HG03196 (cell line): ENCODE data around the gene FAM72B.
"Not testable (repeated sequence)": the region's sequence is repeated elsewhere in the genome, so short reads cannot be mapped to it uniquely, and the experiment has no call there.

Source experiments
- ATAC-seq: cut with Tn5 transposase; IDR thresholded peaks from one replicate; pipeline ENCODE4 v1.9.1; 2021; ENCODE audit not compliant: unreplicated experiment

Gene FAM72B

DNA sequence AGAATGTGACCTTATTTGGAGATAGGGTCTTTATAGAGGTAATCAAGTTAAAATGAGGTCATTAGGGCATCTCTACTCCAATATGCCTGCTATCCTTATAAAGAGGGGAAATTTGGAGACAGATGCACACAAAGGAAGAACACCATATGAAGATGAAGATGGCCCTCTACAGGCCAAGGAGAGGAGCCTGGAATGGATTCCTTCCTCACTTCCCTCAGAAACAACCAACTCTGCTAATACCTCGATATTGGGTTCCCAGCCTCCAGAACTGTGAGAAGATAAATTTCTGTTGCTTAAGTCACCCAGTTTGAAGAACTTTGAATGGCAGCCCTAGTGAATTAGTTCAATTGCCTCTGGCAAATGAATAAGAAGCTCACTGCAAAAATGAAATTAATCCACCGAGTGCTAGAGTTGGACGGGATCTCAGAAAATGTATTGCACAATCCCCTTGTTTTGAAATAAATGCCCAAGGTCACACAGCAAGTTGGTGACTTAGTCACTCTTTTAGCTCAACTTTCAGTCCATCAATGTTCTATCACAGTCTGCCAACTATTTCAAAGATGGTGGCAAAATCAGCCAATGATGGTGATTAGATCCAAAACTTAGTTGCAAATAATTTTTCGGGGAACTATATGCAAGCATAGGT is 27.1 kb downstream of the FAM72B start:
- not testable (repeated sequence) for ATAC-seq

DNA sequence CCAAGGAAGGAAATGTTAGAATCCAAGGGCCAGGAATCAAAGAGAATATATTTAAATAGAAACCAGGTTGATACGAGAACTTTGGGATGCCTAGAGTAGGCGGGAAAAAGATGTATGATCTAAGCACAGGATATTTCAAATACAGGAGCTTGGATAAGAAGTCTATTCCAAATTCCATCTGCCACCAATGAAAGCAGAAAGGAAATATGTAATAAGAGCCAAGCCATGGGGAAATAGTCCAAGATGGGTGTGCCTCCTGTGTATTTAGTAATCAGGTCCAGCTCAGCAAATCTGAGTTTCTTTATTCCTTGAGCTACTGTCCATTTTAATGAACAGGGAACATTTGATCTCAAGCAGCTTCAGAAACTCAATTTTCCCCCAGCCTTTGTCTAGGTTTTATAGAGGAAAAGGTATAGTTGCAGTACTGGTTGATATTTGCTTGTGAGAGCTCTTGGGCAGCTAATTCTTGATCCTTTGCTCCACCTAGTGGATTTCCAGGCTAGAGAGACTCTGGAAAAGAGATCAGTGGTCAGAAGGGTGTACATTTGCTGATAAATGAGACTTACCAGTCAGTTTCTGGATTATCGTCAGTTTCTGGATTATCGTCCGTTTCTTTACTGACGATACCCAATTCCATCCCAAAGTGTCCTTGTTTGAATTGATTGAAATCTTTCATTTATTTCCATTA is 28.3 kb downstream of the FAM72B start:
- ATAC-seq, result not testable (repeated sequence)

DNA sequence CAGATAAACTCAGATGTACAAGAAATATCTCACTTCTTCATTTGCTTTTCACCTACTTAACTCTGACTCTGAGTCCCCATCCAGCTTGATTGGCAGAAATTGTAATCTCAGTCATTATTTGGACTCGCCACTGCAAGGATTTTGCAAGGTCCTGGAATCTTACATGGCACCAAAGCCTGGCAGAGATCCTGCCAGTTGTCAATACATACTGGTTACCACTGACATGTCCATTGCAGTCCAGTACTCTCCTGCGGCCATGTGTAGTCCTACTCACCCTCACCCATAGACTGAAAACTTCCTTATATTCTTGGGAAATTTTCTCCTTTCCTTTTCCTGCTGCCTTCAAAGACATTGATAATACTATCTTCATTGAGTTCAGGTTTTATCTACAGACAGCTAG is 29.3 kb downstream of the FAM72B start:
- ATAC-seq, result not testable (repeated sequence)

DNA sequence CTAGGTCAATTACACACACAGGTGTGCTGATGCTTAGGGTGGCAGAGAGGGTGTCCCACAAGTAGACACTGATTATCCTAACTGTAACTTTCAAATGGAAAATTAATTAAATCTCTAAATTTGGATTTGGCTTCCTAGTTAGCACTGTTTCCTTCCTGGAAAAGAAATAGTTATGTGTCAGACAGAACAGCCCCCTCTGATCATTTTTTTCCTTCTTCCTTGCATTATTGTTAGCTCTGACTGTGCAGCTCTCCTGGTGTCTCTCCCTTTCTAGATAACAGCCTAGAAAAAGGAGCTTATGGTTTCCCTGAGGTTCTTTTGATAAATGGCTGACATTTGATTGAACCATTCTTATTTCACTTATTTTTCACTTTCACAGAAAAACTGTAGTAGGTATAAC is 31.4 kb downstream of the FAM72B start:
- ATAC-seq, result not testable (repeated sequence)

DNA sequence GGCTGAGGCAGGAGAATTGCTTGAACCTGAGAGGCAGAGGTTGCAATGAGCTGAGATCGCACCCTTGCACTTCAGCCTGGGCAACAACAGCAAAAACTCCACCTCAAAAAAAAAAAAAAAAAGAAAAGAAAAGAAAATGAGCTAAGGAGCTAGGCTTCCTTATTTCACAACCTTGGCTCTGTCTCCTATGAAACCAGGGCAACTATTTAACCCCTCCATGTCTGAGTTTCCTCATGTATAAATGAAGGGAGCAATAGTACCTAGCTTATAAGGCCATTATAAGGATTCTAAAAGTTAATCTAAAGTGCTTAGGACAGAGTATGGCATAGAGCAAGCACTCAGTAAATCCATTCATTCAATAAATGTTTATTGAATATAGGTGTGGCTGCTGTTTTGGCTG is 32.8 kb downstream of the FAM72B start:
- not testable (repeated sequence) for ATAC-seq

DNA sequence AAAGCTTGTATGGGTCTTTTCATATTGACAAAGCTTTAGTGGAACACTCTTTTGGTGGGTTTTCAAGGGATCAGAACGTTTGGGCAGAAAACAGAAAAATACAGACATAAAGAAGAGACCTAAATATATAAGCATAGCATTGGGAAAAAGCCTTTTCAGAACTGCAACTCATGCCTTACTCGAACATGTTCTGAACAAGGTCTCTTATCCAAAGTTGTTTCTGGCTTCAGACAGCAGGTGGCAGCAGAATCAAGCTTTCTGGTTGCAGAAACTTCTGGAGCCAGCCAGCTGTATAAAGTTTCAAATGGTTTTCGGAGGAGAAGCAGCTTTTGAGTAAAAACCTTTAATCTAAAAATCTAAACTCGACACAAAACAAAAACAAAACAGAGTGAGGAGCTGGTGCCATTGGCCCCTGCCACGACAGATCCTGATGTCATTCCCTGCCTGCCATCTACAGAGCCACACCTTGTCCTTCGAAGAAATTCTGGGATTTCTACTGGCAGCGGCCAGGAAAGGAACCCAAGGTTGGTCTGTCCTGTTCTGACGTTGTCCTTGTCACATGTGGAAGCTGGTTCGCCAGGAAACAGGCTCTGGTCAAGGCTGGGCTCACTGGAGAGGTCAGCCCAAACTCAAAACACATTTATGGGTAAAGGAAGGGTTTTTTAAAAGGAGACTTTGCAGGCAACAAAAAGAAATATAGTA is 35.5 kb downstream of the FAM72B start:
- not testable (repeated sequence) for ATAC-seq

DNA sequence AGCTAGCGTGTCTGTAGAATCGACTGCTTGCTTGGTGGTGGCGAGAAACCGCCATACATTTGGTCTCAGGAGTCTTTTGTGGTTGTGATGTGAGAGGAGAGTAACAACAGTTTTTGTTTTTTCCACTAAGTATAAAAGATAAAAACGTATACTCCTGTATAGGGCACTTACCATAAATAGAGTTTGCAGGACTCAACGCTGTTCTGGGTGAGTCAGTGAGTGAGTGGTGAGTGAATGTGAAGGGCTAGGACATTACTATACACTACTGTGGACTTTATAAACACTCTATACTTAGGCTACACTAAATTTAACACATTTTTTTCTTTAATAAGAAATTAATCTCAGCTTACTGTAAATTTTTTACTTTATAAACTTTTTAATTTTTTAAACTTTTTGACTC is 43.7 kb downstream of the FAM72B start:
- not testable (repeated sequence) for ATAC-seq

DNA sequence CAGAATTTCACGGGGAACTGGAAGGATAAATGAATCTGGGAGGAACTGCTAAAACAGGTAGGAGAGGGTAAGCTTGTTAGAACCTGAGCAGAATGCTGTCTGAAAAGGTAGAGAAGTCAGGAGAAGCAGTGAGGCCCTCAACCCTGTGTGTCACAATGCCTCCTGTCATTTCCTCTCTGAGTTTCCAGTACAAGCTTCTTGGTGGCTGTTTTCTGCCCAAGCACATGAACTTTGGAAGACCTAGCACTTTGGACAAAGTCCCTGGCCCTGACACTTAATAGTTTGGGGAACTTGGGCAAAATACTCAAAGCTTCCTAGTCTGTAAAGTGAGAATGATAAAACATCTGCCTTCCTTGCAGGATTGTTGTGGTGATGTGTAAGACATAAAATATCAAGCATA is 52.6 kb downstream of the FAM72B start:
- ATAC-seq, result not testable (repeated sequence)

DNA sequence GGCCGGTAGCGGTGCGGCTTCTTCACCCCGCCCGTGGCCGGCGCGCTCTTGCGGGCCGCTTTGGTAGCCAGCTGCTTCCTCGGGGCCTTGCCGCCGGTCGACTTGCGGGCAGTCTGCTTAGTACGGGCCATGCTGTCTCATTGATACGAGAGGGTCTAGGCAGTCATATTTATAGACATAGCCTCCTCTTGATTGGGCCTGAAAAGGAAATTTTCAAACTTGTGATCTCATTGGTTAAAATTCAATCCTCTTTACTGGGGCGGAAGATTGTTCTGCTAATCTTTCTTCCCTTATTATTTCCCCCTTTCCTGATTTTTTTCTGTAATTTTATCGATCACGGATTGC is 65.7 kb downstream of the FAM72B start:
- not testable (repeated sequence) for ATAC-seq
